SK-N-SH (cell line): Measurements from ENCODE around the gene CREB5. TPM values are rescaled to one million over a fixed set of nuclear protein-coding genes. Genes with fewer than 3 reads are reported as not detected.
A peak's percentile ranks its signal among the peaks of the same experiment; 100 is the strongest.

Experiments used
- CTCF ChIA-PET: fragments of 300-600, 350-600 bp; formaldehyde crosslinking; extraction: SDS; loops from one replicate; lab custom pipeline; 2021; lab: Yijun Ruan, JAX
- POLR2A ChIA-PET: fragments of 350-600 bp; sonication (Branson Sonifier 250); formaldehyde crosslinking; extraction: SDS; loops from one replicate; lab custom pipeline; 2020; ENCODE audit warnings: antibody characterized with exemption, inconsistent platforms; lab: Yijun Ruan, JAX
- DNase-seq: peaks from one replicate; pipeline ENCODE4 v3.0.0; 2012
- H2AFZ ChIP-seq: fragments of 200-600 bp; sonication (generic); 2 replicates; pipeline ENCODE4 v1.8.1; 2016; ENCODE audit warnings: antibody characterized with exemption, mild to moderate bottlenecking, low read depth
- H3F3A ChIP-seq: fragments of 200-600 bp; sonication (generic); replicated peaks from 2 replicates; pipeline ENCODE3; 2016; ENCODE audit warnings: antibody characterized with exemption, mild to moderate bottlenecking; ENCODE audit not compliant: insufficient read depth
- H3K27ac ChIP-seq, 2 experiments: fragments of 200-500 bp in 1 of 2; fragments of 200-600 bp in 1 of 2; sonication (Bioruptor generic) in 1 of 2; sonication (generic), shearing (Covaris generic) in 1 of 2; 2 replicates each; pipeline versions ENCODE4 v1.5.1 to v1.6.1; 2014 to 2016; ENCODE audit warnings: low read depth in 2 of 2, inconsistent platforms in 1 of 2, low read length in 1 of 2, mild to moderate bottlenecking in 1 of 2, mixed read lengths in 1 of 2
- H3K27me3 ChIP-seq: fragments of 200-600 bp; sonication (generic), shearing (Covaris generic); 2 replicates; pipeline ENCODE4 v1.6.1; 2016; ENCODE audit warnings: mixed run types; ENCODE audit not compliant: insufficient read depth
- H3K36me3 ChIP-seq, 2 experiments: fragments of 200-500 bp in 1 of 2; fragments of 200-600 bp in 1 of 2; sonication (Bioruptor generic) in 1 of 2; sonication (generic) in 1 of 2; replicated peaks in 1 of 2; 2 replicates each; pipeline versions ENCODE3 to v1.5.1; 2014 to 2016; ENCODE audit warnings: low read length in 1 of 2, mild to moderate bottlenecking in 1 of 2; ENCODE audit not compliant: insufficient read depth in 2 of 2, control insufficient read depth in 1 of 2
- H3K4me1 ChIP-seq, 2 experiments: fragments of 200-500 bp in 1 of 2; fragments of 200-600 bp in 1 of 2; sonication (Bioruptor generic) in 1 of 2; sonication (generic), shearing (Covaris generic) in 1 of 2; 2 replicates each; pipeline versions ENCODE4 v1.5.1 to v1.6.1; 2014 to 2016; ENCODE audit warnings: low read depth in 1 of 2, low read length in 1 of 2, mixed run types in 1 of 2; ENCODE audit not compliant: insufficient read depth in 2 of 2, control insufficient read depth in 1 of 2
- H3K4me2 ChIP-seq: fragments of 200-600 bp; sonication (generic), shearing (Covaris generic); 2 replicates; pipeline ENCODE4 v1.6.1; 2017; ENCODE audit warnings: mixed run types
- H3K4me3 ChIP-seq, 2 experiments: fragments of 200-500 bp in 1 of 2; fragments of 200-600 bp in 1 of 2; sonication (Bioruptor generic) in 1 of 2; sonication (generic), shearing (Covaris generic) in 1 of 2; 2 replicates each; pipeline versions ENCODE4 v1.5.1 to v1.8.1; 2014 to 2016; ENCODE audit warnings: low read depth in 2 of 2, inconsistent platforms in 1 of 2, low read length in 1 of 2, mild to moderate bottlenecking in 1 of 2, mixed read lengths in 1 of 2, moderate library complexity in 1 of 2
- H3K79me2 ChIP-seq: fragments of 200-600 bp; sonication (generic); 2 replicates; pipeline ENCODE4 v1.8.1; 2017; ENCODE audit warnings: mild to moderate bottlenecking; ENCODE audit not compliant: insufficient read depth
- H3K9ac ChIP-seq: fragments of 200-600 bp; sonication (generic); 2 replicates; pipeline ENCODE4 v1.6.1; 2017; ENCODE audit warnings: mixed run types
- H3K9me2 ChIP-seq: fragments of 200-600 bp; sonication (generic); 2 replicates; pipeline ENCODE4 v1.6.1; 2017; ENCODE audit warnings: mixed run types
- H3K9me3 ChIP-seq: fragments of 200-600 bp; sonication (generic); 2 replicates; pipeline ENCODE4 v1.6.1; 2017; ENCODE audit warnings: mixed run types, mild to moderate bottlenecking, moderate library complexity
- H4K20me1 ChIP-seq: fragments of 200-600 bp; sonication (generic); 2 replicates; pipeline ENCODE4 v1.6.1; 2017; ENCODE audit warnings: mild to moderate bottlenecking, mixed run types; ENCODE audit not compliant: insufficient read depth
- CHD2 ChIP-seq: fragments of 150-350 bp; IDR thresholded peaks from 2 replicates; pipeline ENCODE4 v1.6.1; 2018; ENCODE audit warnings: low read length; ENCODE audit not compliant: partially characterized antibody
- EP300 ChIP-seq, 2 experiments: IDR thresholded peaks; 2 replicates each; pipeline versions ENCODE4 v1.4.0 to v1.6.1; 2012; ENCODE audit warnings: borderline replicate concordance in 1 of 2, low read depth in 1 of 2, low read length in 1 of 2
- EZH2phosphoT487 ChIP-seq: fragments of 200-600 bp; sonication (generic); IDR thresholded peaks from 2 replicates; pipeline ENCODE4 v1.6.1; 2017; ENCODE audit warnings: low read depth, mixed run types, mild to moderate bottlenecking, antibody characterized with exemption, moderate library complexity, borderline replicate concordance
- FOSL2 ChIP-seq: IDR thresholded peaks from 2 replicates; pipeline ENCODE4 v1.4.0; 2012; ENCODE audit warnings: low read depth, mild to moderate bottlenecking, moderate library complexity, borderline replicate concordance
- FOXJ3 ChIP-seq: sonication (generic); formaldehyde crosslinking; IDR thresholded peaks from 2 replicates; pipeline ENCODE4 v1.5.1; 2020; ENCODE audit warnings: mild to moderate bottlenecking, missing genetic modification reagents
- FOXM1 ChIP-seq: IDR thresholded peaks from 2 replicates; pipeline ENCODE4 v1.4.0; 2012; ENCODE audit warnings: low read depth, mild to moderate bottlenecking
- GATA2 ChIP-seq: sonication (generic); formaldehyde crosslinking; IDR thresholded peaks from 2 replicates; pipeline ENCODE4 v1.5.0; 2020; ENCODE audit warnings: mild to moderate bottlenecking, missing genetic modification reagents
- MXI1 ChIP-seq: IDR thresholded peaks from 2 replicates; pipeline ENCODE4 v1.6.1; 2012; ENCODE audit warnings: mild to moderate bottlenecking, low read depth, low read length, improper control_type of control experiment
- NRF1 ChIP-seq: IDR thresholded peaks from 2 replicates; pipeline ENCODE4 v1.6.1; 2012; ENCODE audit warnings: low read depth, mild to moderate bottlenecking, low read length
- RAD21 ChIP-seq: IDR thresholded peaks from 2 replicates; pipeline ENCODE4 v1.6.1; 2012; ENCODE audit warnings: mild to moderate bottlenecking, low read length
- RCOR1 ChIP-seq: fragments of 150-350 bp; IDR thresholded peaks from 2 replicates; pipeline ENCODE4 v1.6.1; 2017; ENCODE audit warnings: antibody characterized with exemption, low read length
- RFX5 ChIP-seq: IDR thresholded peaks from 2 replicates; pipeline ENCODE4 v1.6.1; 2012; ENCODE audit warnings: mild to moderate bottlenecking, improper control_type of control experiment, low read length
- SMC3 ChIP-seq: IDR thresholded peaks from 2 replicates; pipeline ENCODE4 v1.6.1; 2012; ENCODE audit warnings: low read depth, low read length, improper control_type of control experiment
- TCF12 ChIP-seq: IDR thresholded peaks from 2 replicates; pipeline ENCODE4 v1.4.0; 2012
- WGBS: methylation state at CpG from one replicate; pipeline ENCODE4 v1.1.6; 2017; ENCODE audit warnings: low lambda C conversion rate; 5-methylcytosine and 5-hydroxymethylcytosine counted together
- polyA plus RNA-seq, 3 experiments: library from polyadenylated mRNA; depleted of rRNA; stranded (reverse); fragments of >200 nt; gene quantifications; 2 replicates each; pipeline ENCODE4 v1.2.3, GENCODE V29; 2012
- TF ChIP-seq, protein P1 (sequence below): fragments of 200-600 bp; sonication (generic); IDR thresholded peaks from 2 replicates; pipeline ENCODE4 v1.6.1; 2017; ENCODE audit warnings: antibody characterized with exemption, mild to moderate bottlenecking, moderate library complexity
- TF ChIP-seq, protein P2 (sequence below): IDR thresholded peaks from 2 replicates; pipeline ENCODE4; 2012

Gene CREB5
- polyA plus RNA-seq, 1 of the 3 experiments (the other 2 are of a cell fraction), result 19.3 TPM

GRCh38 chr7:28617308-28617880 is 205.1 kb downstream of the CREB5 start:
- WGBS, result 78% methylated on average over 2 of the region's 2 CpGs
- POLR2A ChIA-PET, result no interaction called here

DNA sequence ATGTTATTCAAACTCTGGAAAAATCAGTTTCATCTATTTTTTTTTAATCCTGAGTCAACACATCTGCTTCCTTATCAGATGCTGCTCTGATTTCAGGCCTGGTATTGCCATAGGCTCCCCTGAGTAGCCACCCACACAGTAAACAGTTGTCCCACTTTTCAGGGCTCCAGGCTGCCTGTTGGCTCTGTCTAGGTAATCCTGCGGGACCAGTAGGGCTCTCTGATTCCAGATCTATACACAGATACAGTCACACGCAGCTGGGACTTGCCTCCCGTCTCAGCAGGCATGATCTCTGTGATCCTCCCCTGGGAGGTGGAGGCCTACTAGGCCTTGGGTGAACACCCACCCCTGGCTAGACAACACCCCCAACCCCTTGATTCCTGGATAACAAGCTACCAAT is 206.1 kb downstream of the CREB5 start:
- no peaks in the 10 kb centered on the region for H3K27me3 ChIP-seq
- ChIA-PET CTCF (interaction anchor here (0.7 to 4.2 kb wide), 15 partner anchors 9 to 321 kb away, joined by 3 to 26 read pairs (median 4); no protein-coding TSS in a partner anchor), POLR2A (interaction anchor here (0.7 kb wide), 1 partner anchor 76 kb away, joined by 3 read pairs; no protein-coding TSS in a partner anchor)
- WGBS, result 43% methylated on average over 3 of the region's 3 CpGs
- TF ChIP-seq FOXM1 (no peak), MXI1 (peak; percentile 24; the same call in 1 of the 2 replicates), TCF12 (peak; percentile 30; the same call in 1 of the 2 replicates), EZH2phosphoT487 (no peak), RCOR1 (peak; percentile 90), SMC3 (peak; percentile 7; the same call in 1 of the 2 replicates), RAD21 (peak; percentile 42), GATA2 (CRISPR knock-in tag) (peak; percentile 98), CHD2 (peak; percentile 61), FOXJ3 (CRISPR knock-in tag) (peak; percentile 91), FOSL2 (no peak), RFX5 (peak; percentile 35; the same call in 1 of the 2 replicates), EP300 (IDR thresholded peaks at IDR 0.05; ENCODE audit: borderline replicate concordance in 1 of 2, low read depth in 1 of 2, low read length in 1 of 2) (peak in 1 of 2 experiments; percentile 92; a peak in 2 of 4 replicates)
- TF ChIP-seq, protein P1, sequence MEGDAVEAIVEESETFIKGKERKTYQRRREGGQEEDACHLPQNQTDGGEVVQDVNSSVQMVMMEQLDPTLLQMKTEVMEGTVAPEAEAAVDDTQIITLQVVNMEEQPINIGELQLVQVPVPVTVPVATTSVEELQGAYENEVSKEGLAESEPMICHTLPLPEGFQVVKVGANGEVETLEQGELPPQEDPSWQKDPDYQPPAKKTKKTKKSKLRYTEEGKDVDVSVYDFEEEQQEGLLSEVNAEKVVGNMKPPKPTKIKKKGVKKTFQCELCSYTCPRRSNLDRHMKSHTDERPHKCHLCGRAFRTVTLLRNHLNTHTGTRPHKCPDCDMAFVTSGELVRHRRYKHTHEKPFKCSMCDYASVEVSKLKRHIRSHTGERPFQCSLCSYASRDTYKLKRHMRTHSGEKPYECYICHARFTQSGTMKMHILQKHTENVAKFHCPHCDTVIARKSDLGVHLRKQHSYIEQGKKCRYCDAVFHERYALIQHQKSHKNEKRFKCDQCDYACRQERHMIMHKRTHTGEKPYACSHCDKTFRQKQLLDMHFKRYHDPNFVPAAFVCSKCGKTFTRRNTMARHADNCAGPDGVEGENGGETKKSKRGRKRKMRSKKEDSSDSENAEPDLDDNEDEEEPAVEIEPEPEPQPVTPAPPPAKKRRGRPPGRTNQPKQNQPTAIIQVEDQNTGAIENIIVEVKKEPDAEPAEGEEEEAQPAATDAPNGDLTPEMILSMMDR, result no peak
- TF ChIP-seq, protein P2, sequence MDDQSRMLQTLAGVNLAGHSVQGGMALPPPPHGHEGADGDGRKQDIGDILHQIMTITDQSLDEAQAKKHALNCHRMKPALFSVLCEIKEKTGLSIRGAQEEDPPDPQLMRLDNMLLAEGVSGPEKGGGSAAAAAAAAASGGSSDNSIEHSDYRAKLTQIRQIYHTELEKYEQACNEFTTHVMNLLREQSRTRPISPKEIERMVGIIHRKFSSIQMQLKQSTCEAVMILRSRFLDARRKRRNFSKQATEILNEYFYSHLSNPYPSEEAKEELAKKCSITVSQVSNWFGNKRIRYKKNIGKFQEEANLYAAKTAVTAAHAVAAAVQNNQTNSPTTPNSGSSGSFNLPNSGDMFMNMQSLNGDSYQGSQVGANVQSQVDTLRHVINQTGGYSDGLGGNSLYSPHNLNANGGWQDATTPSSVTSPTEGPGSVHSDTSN, result no peak
- H2AFZ ChIP-seq, result no peak overlapping the region
- no peaks in the 10 kb centered on the region for H3K36me3 ChIP-seq
- DNase-seq, result peak; percentile 70
- H3K27ac ChIP-seq, result peak overlapping the region in 1 of 2 experiments; percentile 60; a peak in 1 of 4 replicates
- H3F3A ChIP-seq, result no peaks in the 10 kb centered on the region
- no peaks in the 10 kb centered on the region for H3K9me2 ChIP-seq
- no peaks in the 10 kb centered on the region for H3K79me2 ChIP-seq
- H3K4me3 ChIP-seq, result no peak overlapping the region
- no peak overlapping the region for H3K4me2 ChIP-seq
- H3K9ac ChIP-seq, result no peak overlapping the region
- no peaks in the 10 kb centered on the region for H3K9me3 ChIP-seq
- no peaks in the 10 kb centered on the region for H4K20me1 ChIP-seq
- H3K4me1 ChIP-seq, result peaks cover 0 to 14% of the 10 kb centered on the region in 2 experiments; a peak in 2 of 4 replicates

More at GRCh38 chr7:28617308-28617880, 205.1 kb downstream of the CREB5 start:
- TF ChIP-seq CHD2, result no peak
- no peak for TF ChIP-seq RFX5
- TF ChIP-seq NRF1, result no peak
- no peak for TF ChIP-seq EP300 (IDR thresholded peaks at IDR 0.05; ENCODE audit: borderline replicate concordance in 1 of 2, low read depth in 1 of 2, low read length in 1 of 2)
- TF ChIP-seq EZH2phosphoT487, result no peak
- TF ChIP-seq, protein P2, result no peak
- Histone ChIP-seq H3K27ac (no peak overlapping the region), H2AFZ (no peak overlapping the region), H3K4me2 (no peak overlapping the region), H3F3A (no peaks in the 10 kb centered on the region), H4K20me1 (no peaks in the 10 kb centered on the region), H3K9me2 (no peaks in the 10 kb centered on the region), H3K36me3 (no peaks in the 10 kb centered on the region), H3K4me3 (no peak overlapping the region), H3K9ac (no peak overlapping the region), H3K27me3 (no peaks in the 10 kb centered on the region), H3K9me3 (no peaks in the 10 kb centered on the region), H3K4me1 (peaks cover 0 to 14% of the 10 kb centered on the region in 2 experiments; a peak in 2 of 4 replicates), H3K79me2 (no peaks in the 10 kb centered on the region)
- no peak for DNase-seq
- CTCF ChIA-PET, result interaction anchor here (0.8 to 4.2 kb wide), 13 partner anchors 8 to 320 kb away, joined by 3 to 26 read pairs (median 4); no protein-coding TSS in a partner anchor
